OCI-LY3 (cell line): ENCODE data around the gene GSE1.

ENCODE experiments used
- H2AFZ ChIP-seq: fragments of 200-600, 300-600 bp; shearing (Covaris generic); 2 replicates; pipeline ENCODE4 v1.6.0; 2014; ENCODE audit warnings: antibody characterized with exemption, low read depth, low read length
- H3K27ac ChIP-seq: fragments of 200-600, 300-600 bp; sonication (generic); 2 replicates; pipeline ENCODE4 v1.5.1; 2014; ENCODE audit warnings: mild to moderate bottlenecking, low read length, moderate library complexity, mixed read lengths
- H3K27me3 ChIP-seq: fragments of 200-600, 300-600 bp; sonication (generic); 2 replicates; pipeline ENCODE4 v1.6.1; 2014; ENCODE audit warnings: low read depth, low read length, mixed read lengths
- H3K36me3 ChIP-seq: fragments of 200-600, 300-600 bp; sonication (generic); replicated peaks from 2 replicates; pipeline ENCODE3; 2014; ENCODE audit warnings: low read depth, low read length, mixed read lengths
- H3K4me1 ChIP-seq: fragments of 300-600, 200-600 bp; sonication (generic); 2 replicates; pipeline ENCODE4 v1.6.1; 2014; ENCODE audit warnings: low read length, mixed read lengths
- H3K4me2 ChIP-seq: fragments of 200-600, 300-600 bp; sonication (generic); 2 replicates; pipeline ENCODE4 v1.6.1; 2014; ENCODE audit warnings: low read length, mixed read lengths
- H3K4me3 ChIP-seq: fragments of 300-600, 200-600 bp; sonication (generic); 2 replicates; pipeline ENCODE4 v1.5.1; 2014; ENCODE audit warnings: antibody characterized with exemption, mild to moderate bottlenecking, low read length, moderate library complexity
- H3K79me2 ChIP-seq: fragments of 300-600, 200-600 bp; shearing (Covaris generic); 2 replicates; pipeline ENCODE4 v1.6.1; 2014; ENCODE audit warnings: mild to moderate bottlenecking, low read length, mixed read lengths
- H3K9ac ChIP-seq: fragments of 300-600, 200-600 bp; shearing (Covaris generic); 2 replicates; pipeline ENCODE4 v1.6.0; 2014; ENCODE audit warnings: mild to moderate bottlenecking, low read length, moderate library complexity
- H3K9me3 ChIP-seq: fragments of 200-600, 300-600 bp; shearing (Covaris generic); 2 replicates; pipeline ENCODE4 v1.6.1; 2014; ENCODE audit warnings: low read length, mixed read lengths; ENCODE audit not compliant: insufficient read depth
- H4K20me1 ChIP-seq: fragments of 200-600, 300-600 bp; sonication (generic); 2 replicates; pipeline ENCODE4 v1.6.1; 2016; ENCODE audit warnings: low read length, mixed read lengths; ENCODE audit not compliant: insufficient read depth
- CTCF ChIP-seq: fragments of 200-600, 300-600 bp; sonication (generic); IDR thresholded peaks from 2 replicates; pipeline ENCODE4 v1.5.1; 2014; ENCODE audit warnings: antibody characterized with exemption, low read length, low read depth
- EZH2phosphoT487 ChIP-seq: fragments of 200-600 bp; shearing (Covaris generic); IDR thresholded peaks from 2 replicates; pipeline ENCODE4 v1.6.1; 2018; ENCODE audit warnings: antibody characterized with exemption, mixed run types, low read depth

GSE1 gene

DNA sequence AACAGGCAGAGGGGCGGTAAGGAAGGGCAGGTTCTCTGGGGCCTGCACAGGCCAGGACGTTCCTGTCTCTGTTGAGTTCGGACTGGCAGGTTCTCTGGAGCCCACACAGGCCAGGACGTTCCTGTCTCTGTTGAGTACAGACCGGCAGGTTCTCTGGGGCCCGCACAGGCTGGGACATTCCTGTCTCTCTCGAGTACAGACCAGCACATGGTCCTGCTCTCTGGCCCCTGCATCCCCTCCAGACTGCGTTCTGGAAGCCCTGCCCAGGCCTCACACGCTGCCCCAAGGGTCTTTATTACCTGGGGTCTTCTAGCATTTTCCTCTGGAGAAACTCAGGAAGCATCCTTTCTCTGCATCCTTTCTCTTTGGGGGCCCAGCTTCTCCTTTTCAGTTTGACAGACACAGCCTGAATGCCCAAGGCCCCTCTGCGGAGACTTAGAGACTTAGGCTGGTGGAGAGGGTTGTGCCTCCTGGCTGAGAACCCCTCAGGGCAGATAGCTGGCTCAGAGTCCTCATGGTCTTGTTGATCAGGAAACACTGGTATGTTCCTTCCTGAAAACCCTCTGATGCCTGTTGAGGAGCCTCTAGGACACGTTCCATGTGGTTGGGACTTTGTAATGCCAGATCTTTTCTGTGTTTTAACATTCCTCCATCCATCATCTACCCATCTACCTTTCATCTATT is 18.0 kb upstream of the GSE1 start:
- Histone ChIP-seq H3K79me2 (peaks cover 25% of the 10 kb centered on the region), H3K4me1 (no peaks in the 10 kb centered on the region), H3K9me3 (no peaks in the 10 kb centered on the region), H2AFZ (no peak overlapping the region), H3K4me3 (no peak overlapping the region), H3K27me3 (no peaks in the 10 kb centered on the region), H3K36me3 (no peaks in the 10 kb centered on the region), H3K9ac (no peak overlapping the region), H3K27ac (no peak overlapping the region), H3K4me2 (no peak overlapping the region), H4K20me1 (peaks cover 81% of the 10 kb centered on the region)
- TF ChIP-seq CTCF (no peak), EZH2phosphoT487 (no peak)

- Histone ChIP-seq H3K27ac (no peak overlapping the region), H3K9me3 (no peaks in the 10 kb centered on the region), H3K4me2 (no peak overlapping the region), H4K20me1 (peaks cover 80% of the 10 kb centered on the region), H2AFZ (no peak overlapping the region), H3K36me3 (no peaks in the 10 kb centered on the region), H3K4me1 (no peaks in the 10 kb centered on the region), H3K27me3 (no peaks in the 10 kb centered on the region), H3K4me3 (no peak overlapping the region), H3K79me2 (peaks cover 24% of the 10 kb centered on the region), H3K9ac (no peak overlapping the region)
- TF ChIP-seq EZH2phosphoT487 (no peak), CTCF (no peak)
Measured at GRCh38 chr16:85595812-85596502, 17.2 kb upstream of the GSE1 start.

- Histone ChIP-seq H3K9me3 (no peaks in the 10 kb centered on the region), H3K27ac (no peak overlapping the region), H3K9ac (no peak overlapping the region), H3K4me1 (no peaks in the 10 kb centered on the region), H3K79me2 (peaks cover 23% of the 10 kb centered on the region), H3K27me3 (no peaks in the 10 kb centered on the region), H3K4me2 (no peak overlapping the region), H4K20me1 (peaks cover 79% of the 10 kb centered on the region), H3K4me3 (no peak overlapping the region), H2AFZ (no peak overlapping the region), H3K36me3 (no peaks in the 10 kb centered on the region)
- TF ChIP-seq CTCF (no peak), EZH2phosphoT487 (no peak)
Measured at GRCh38 chr16:85598141-85598540, 15.0 kb upstream of the GSE1 start.

DNA sequence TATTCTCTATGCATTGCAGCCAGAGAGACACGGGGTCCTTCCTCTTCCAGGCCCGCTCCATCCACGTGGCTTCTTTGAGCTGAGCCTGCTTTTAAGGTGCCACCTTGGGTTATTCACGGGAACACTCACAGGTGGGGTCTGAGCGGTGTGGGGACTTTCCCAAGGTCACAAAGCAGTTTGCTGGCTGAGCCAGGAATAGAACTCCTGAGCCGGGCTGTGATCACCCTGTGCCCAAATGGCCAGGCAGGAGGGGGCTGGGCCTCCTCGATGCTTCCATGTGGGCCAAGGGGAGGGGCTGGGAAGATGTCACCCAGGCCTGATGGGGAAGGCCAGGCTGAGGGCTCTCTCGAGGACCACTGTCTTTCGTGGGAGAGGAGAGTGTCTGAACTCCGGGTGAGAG is 13.0 kb upstream of the GSE1 start:
- H3K4me3 ChIP-seq: no peak overlapping the region
- no peak overlapping the region for H3K27ac ChIP-seq
- H2AFZ ChIP-seq: no peak overlapping the region
- peaks cover 77% of the 10 kb centered on the region for H4K20me1 ChIP-seq
- no peaks in the 10 kb centered on the region for H3K4me1 ChIP-seq
- H3K9ac ChIP-seq: no peak overlapping the region
- no peaks in the 10 kb centered on the region for H3K9me3 ChIP-seq
- TF ChIP-seq EZH2phosphoT487 (no peak), CTCF (no peak)
- H3K4me2 ChIP-seq: no peak overlapping the region
- no peaks in the 10 kb centered on the region for H3K36me3 ChIP-seq
- peaks cover 32% of the 10 kb centered on the region for H3K79me2 ChIP-seq
- H3K27me3 ChIP-seq: no peaks in the 10 kb centered on the region
